HepG2 (cell line): ENCODE results near the gene VPS4A. TPM values are rescaled to one million over a fixed set of nuclear protein-coding genes. Genes with fewer than 3 reads are reported as not detected.
A peak's percentile ranks its signal among the peaks of the same experiment; 100 is the strongest.

Experiments used
- ATAC-seq: fragments of 200-7000 bp; cut with Tn5 transposase; 3 replicates; pipeline ENCODE4 v1.9.1; 2020; ENCODE audit warnings: mild to moderate bottlenecking, moderate library complexity
- BruUV-seq: library from RNA; stranded (reverse); fragments of 400-500 nt; replicated peaks from 2 replicates; lab custom pipeline; 2021; lab: Mats Ljungman, UMichigan
- CTCF ChIA-PET: fragments of 300-600 bp; formaldehyde crosslinking; extraction: SDS; loops from one replicate; lab custom pipeline; 2021; ENCODE audit warnings: low total read pairs, inconsistent platforms, low intra/inter-chr PET ratio; lab: Yijun Ruan, JAX
- POLR2A ChIA-PET: fragments of 350-600 bp; sonication (Branson Sonifier 250); formaldehyde crosslinking; loops from one replicate; lab custom pipeline; 2020; ENCODE audit warnings: antibody characterized with exemption, inconsistent platforms; lab: Yijun Ruan, JAX
- DNase-seq: peaks from one replicate; pipeline ENCODE4 v3.0.0-alpha.2; 2015; ENCODE audit warnings: low spot score
- FAIRE-seq: peaks from 3 replicates; lab custom pipeline; 2011; peaks lifted over from hg19 to GRCh38; lab: Jason Lieb, UNC
- H2AFZ ChIP-seq: one replicate; pipeline ENCODE4 v1.6.1; 2011; ENCODE audit warnings: low read length, inconsistent platforms
- H3K27ac ChIP-seq: fragments of 300-600 bp; 3 replicates; pipeline ENCODE4 v1.8.0; 2011; ENCODE audit warnings: mixed run types, mild to moderate bottlenecking, mixed read lengths, low read length, inconsistent platforms; ENCODE audit not compliant: insufficient read depth; ENCODE audit errors: extremely low read length
- H3K27me3 ChIP-seq, 2 experiments: fragments of 200-600 bp in 1 of 2; 2 replicates in 1 of 2; 3 replicates in 1 of 2; pipeline versions ENCODE4 v1.6.0 to v1.8.0; 2011; ENCODE audit warnings: low read length in 2 of 2, mild to moderate bottlenecking in 2 of 2, moderate library complexity in 2 of 2, inconsistent platforms in 1 of 2; ENCODE audit not compliant: insufficient read depth in 2 of 2, control insufficient read depth in 1 of 2
- H3K36me3 ChIP-seq, 2 experiments: fragments of 200-600 bp in 1 of 2; replicated peaks in 1 of 2; 2 replicates in 1 of 2; 3 replicates in 1 of 2; pipeline versions ENCODE4 v1.5.1 to v1.8.0; 2011; ENCODE audit warnings: low read length in 2 of 2, inconsistent platforms in 1 of 2; ENCODE audit not compliant: insufficient read depth in 2 of 2, control insufficient read depth in 1 of 2
- H3K4me1 ChIP-seq: 2 replicates; pipeline ENCODE4 v1.5.1; 2012; ENCODE audit warnings: low read length, inconsistent platforms; ENCODE audit not compliant: insufficient read depth
- H3K4me2 ChIP-seq: 2 replicates; pipeline ENCODE4 v1.6.0; 2011; ENCODE audit warnings: low read depth, low read length, inconsistent platforms
- H3K4me3 ChIP-seq, 3 experiments: fragments of 200-600 bp in 1 of 3; sonication (generic), shearing (Covaris generic) in 1 of 3; replicated peaks in 1 of 3; 2 replicates each; pipeline ENCODE4 v1.5.1; 2011 to 2016; ENCODE audit warnings: low read length in 3 of 3, inconsistent platforms in 2 of 3, low read depth in 2 of 3, mild to moderate bottlenecking in 2 of 3, control low read depth in 1 of 3, mixed read lengths in 1 of 3; ENCODE audit not compliant: insufficient read depth in 1 of 3
- H3K79me2 ChIP-seq: one replicate; pipeline ENCODE4 v1.6.1; 2011; ENCODE audit warnings: low read length, inconsistent platforms; ENCODE audit not compliant: insufficient read depth
- H3K9ac ChIP-seq: 2 replicates; pipeline ENCODE4 v1.6.0; 2011; ENCODE audit warnings: mild to moderate bottlenecking, low read depth, low read length, inconsistent platforms; ENCODE audit not compliant: insufficient read depth
- H3K9me3 ChIP-seq: 2 replicates; pipeline ENCODE4 v1.5.1; 2012; ENCODE audit warnings: mild to moderate bottlenecking, low read length
- H4K20me1 ChIP-seq: 2 replicates; pipeline ENCODE4 v1.6.0; 2011; ENCODE audit warnings: inconsistent platforms, mild to moderate bottlenecking, low read length, moderate library complexity; ENCODE audit not compliant: insufficient read depth
- ESRRA ChIP-seq: sonication (generic); formaldehyde crosslinking; IDR thresholded peaks from 2 replicates; pipeline ENCODE4 v1.5.1; 2020; ENCODE audit warnings: mild to moderate bottlenecking, low read depth, missing genetic modification reagents
- KLF9 ChIP-seq: IDR thresholded peaks from 2 replicates; pipeline ENCODE4 v1.6.1; 2016; ENCODE audit warnings: low read depth
- NONO ChIP-seq, 2 experiments: fragments of 450-650 bp in 1 of 2; sonication (generic) in 1 of 2; formaldehyde crosslinking in 1 of 2; IDR thresholded peaks in 1 of 2; conservative IDR thresholded peaks in 1 of 2; 2 replicates each; pipeline versions ENCODE4 v1.6.1 to v1.8.0; 2017 to 2022; ENCODE audit warnings: mild to moderate bottlenecking in 1 of 2, missing genetic modification reagents in 1 of 2, moderate library complexity in 1 of 2
- RARA ChIP-seq: IDR thresholded peaks from 2 replicates; pipeline ENCODE4 v1.6.1; 2016; ENCODE audit warnings: missing genetic modification reagents, missing compliant biosample characterization
- RXRA ChIP-seq: sonication (generic); formaldehyde crosslinking; IDR thresholded peaks from 2 replicates; pipeline ENCODE4 v1.5.1; 2020; ENCODE audit warnings: missing genetic modification reagents
- RXRB ChIP-seq: IDR thresholded peaks from 2 replicates; pipeline ENCODE4 v1.6.1; 2016; ENCODE audit warnings: borderline replicate concordance, missing genetic modification reagents, missing compliant biosample characterization
- SAP130 ChIP-seq: IDR thresholded peaks from 2 replicates; pipeline ENCODE4 v1.6.1; 2016; ENCODE audit warnings: low read depth
- TFAP4 ChIP-seq: sonication (generic); IDR thresholded peaks from 2 replicates; pipeline ENCODE4 v1.6.1; 2016; ENCODE audit warnings: low read depth, borderline replicate concordance
- ZNF12 ChIP-seq: sonication (generic); formaldehyde crosslinking; IDR thresholded peaks from 2 replicates; pipeline ENCODE4 v1.5.0; 2020; ENCODE audit warnings: missing genetic modification reagents
- ZNF260 ChIP-seq: sonication (generic); formaldehyde crosslinking; IDR thresholded peaks from 2 replicates; pipeline ENCODE4 v1.4.0; 2020; ENCODE audit warnings: missing genetic modification reagents, low read depth, mild to moderate bottlenecking, borderline replicate concordance
- ZNF552 ChIP-seq: sonication (generic); formaldehyde crosslinking; IDR thresholded peaks from 2 replicates; pipeline ENCODE4 v1.9.0; 2022; ENCODE audit warnings: missing genetic modification reagents, mild to moderate bottlenecking, borderline replicate concordance
- ZNF574 ChIP-seq: sonication (generic); formaldehyde crosslinking; IDR thresholded peaks from 2 replicates; pipeline ENCODE4 v1.4.0; 2020; ENCODE audit warnings: missing genetic modification reagents
- WGBS: methylation state at CpG from one replicate; pipeline ENCODE4 v1.1.6; 2017; ENCODE audit warnings: low lambda C conversion rate; 5-methylcytosine and 5-hydroxymethylcytosine counted together
- in situ Hi-C: cut with HindIII; loops from 2 replicates; pipeline ENCODE4 v1.10.0; 2017; ENCODE audit warnings: low pct_unique_long_range_greater_than_20kb; ENCODE audit not compliant: extremely low pct_ligation_motif_present
- intact Hi-C: fragments of 100-400 bp; cut with micrococcal nuclease; formaldehyde crosslinking; loops from one replicate; pipeline ENCODE4 v1.10.0; 2022; ENCODE audit not compliant: unreplicated experiment
- polyA plus RNA-seq, 8 experiments: library from polyadenylated mRNA; depleted of rRNA in 3 of 8; stranded (reverse) in 7 of 8; unstranded in 1 of 8; fragments of >200 nt; fragmentation: Illumina TruSeq in 4 of 8; extraction: Trizol in 4 of 8; gene quantifications; 2 replicates each; pipeline versions ENCODE4 v1.2.1 to v1.2.3, GENCODE V29; 2011 to 2016; ENCODE audit warnings: low read depth in 4 of 8, missing spikeins in 1 of 8, mixed read lengths in 1 of 8; ENCODE audit not compliant: insufficient read depth in 1 of 8
- total RNA-seq, 5 experiments: library from RNA; depleted of rRNA; stranded (reverse); fragments of >200 nt; fragmentation: Illumina TruSeq; extraction: Trizol; gene quantifications; 2 replicates each; pipeline ENCODE4 v1.2.3, GENCODE V29; 2016; ENCODE audit warnings: low read depth in 1 of 5
- TF ChIP-seq, protein P1 (sequence below): sonication (generic); formaldehyde crosslinking; IDR thresholded peaks from 2 replicates; pipeline ENCODE4 v1.5.0; 2020; ENCODE audit warnings: missing genetic modification reagents, mild to moderate bottlenecking, borderline replicate concordance
- TF ChIP-seq, protein P2 (sequence below): sonication (generic); formaldehyde crosslinking; IDR thresholded peaks from 2 replicates; pipeline ENCODE4 v1.4.0; 2020; ENCODE audit warnings: missing genetic modification reagents, borderline replicate concordance

Gene VPS4A
- total and polyA plus RNA-seq, 2 of the 13 experiments (the other 11 are each of a cell fraction or from before 2014, with no cell fraction given): 13.2 to 27.9 TPM

DNA sequence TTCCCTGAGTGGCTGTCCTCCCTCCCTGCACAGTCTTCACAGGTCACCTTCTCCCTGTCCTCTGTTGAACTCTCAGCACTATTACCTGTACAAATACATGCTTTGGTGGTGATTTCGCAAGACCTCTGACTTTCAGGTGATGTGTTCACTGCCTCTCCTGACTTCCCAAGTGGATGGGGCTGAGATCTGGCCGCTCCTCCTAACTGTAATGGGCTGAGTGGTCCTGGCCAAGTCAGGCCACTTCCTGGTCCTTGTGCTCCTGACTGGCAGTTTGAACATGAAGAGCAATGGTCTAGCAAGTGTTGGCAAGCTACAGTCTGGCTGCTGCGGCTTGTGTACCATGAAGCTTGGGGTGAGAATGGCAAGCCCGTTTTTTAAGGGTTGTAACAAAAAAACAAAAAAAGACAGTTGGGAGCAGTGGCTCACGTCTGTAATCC is 52.1 kb downstream of the VPS4A start:
- no TSS peak for BruUV-seq
- 0 out of 2 replicates have a peak, but pooled peaks have one; percentile 40 for TF ChIP-seq ESRRA
- TF ChIP-seq, protein P1, sequence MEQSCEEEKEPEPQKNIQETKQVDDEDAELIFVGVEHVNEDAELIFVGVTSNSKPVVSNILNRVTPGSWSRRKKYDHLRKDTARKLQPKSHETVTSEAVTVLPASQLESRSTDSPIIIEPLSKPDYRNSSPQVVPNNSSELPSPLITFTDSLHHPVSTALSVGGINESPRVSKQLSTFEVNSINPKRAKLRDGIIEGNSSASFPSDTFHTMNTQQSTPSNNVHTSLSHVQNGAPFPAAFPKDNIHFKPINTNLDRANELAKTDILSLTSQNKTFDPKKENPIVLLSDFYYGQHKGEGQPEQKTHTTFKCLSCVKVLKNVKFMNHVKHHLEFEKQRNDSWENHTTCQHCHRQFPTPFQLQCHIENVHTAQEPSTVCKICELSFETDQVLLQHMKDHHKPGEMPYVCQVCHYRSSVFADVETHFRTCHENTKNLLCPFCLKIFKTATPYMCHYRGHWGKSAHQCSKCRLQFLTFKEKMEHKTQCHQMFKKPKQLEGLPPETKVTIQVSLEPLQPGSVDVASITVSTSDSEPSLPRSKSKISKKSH (CRISPR knock-in tag): 0 out of 2 replicates have a peak, but pooled peaks have one; percentile 66
- 0 out of 2 replicates have a peak, but pooled peaks have one; percentile 11 for TF ChIP-seq TFAP4
- peak; percentile 29; the same call in 1 of the 2 replicates for TF ChIP-seq ZNF574 (CRISPR knock-in tag)
- peak; percentile 55 for TF ChIP-seq RXRB (CRISPR knock-in tag)
- TF ChIP-seq RXRA: peak; percentile 72; the same call in 1 of the 2 replicates
- TF ChIP-seq KLF9 (CRISPR knock-in tag): no peak
- TF ChIP-seq SAP130 (CRISPR knock-in tag): peak; percentile 24; the same call in 1 of the 2 replicates
- peak; percentile 63; the same call in 1 of the 2 replicates for TF ChIP-seq ZNF12
- TF ChIP-seq ZNF552 (CRISPR knock-in tag): no peak
- TF ChIP-seq, protein P2, sequence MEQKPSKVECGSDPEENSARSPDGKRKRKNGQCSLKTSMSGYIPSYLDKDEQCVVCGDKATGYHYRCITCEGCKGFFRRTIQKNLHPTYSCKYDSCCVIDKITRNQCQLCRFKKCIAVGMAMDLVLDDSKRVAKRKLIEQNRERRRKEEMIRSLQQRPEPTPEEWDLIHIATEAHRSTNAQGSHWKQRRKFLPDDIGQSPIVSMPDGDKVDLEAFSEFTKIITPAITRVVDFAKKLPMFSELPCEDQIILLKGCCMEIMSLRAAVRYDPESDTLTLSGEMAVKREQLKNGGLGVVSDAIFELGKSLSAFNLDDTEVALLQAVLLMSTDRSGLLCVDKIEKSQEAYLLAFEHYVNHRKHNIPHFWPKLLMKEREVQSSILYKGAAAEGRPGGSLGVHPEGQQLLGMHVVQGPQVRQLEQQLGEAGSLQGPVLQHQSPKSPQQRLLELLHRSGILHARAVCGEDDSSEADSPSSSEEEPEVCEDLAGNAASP (CRISPR knock-in tag): peak; percentile 94; the same call in 1 of the 2 replicates
- no peak for TF ChIP-seq NONO (IDR thresholded peaks at IDR 0.05)
- TF ChIP-seq NONO (CRISPR knock-in tag; conservative IDR thresholded peaks at IDR 0.05): peak; percentile 45; the same call in 1 of the 2 replicates
- TF ChIP-seq RARA (CRISPR knock-in tag): 0 out of 2 replicates have a peak, but pooled peaks have one; percentile 15
- TF ChIP-seq ZNF260 (CRISPR knock-in tag): no peak

More for the DNA sequence above, 52.1 kb downstream of the VPS4A start:
- ChIA-PET POLR2A (interaction anchor here (1.3 kb wide), 1 partner anchor 13 kb away, joined by 4 read pairs; no protein-coding TSS in a partner anchor), CTCF (no interaction called here)
- in situ Hi-C loops (no loop called here), intact Hi-C loops (no loop called here)
- WGBS: 85% methylated on average over 5 of the region's 5 CpGs
- Histone ChIP-seq H2AFZ (no peak overlapping the region), H3K27me3 (no peaks in the 10 kb centered on the region), H3K27ac (no peak overlapping the region), H4K20me1 (no peaks in the 10 kb centered on the region), H3K9ac (no peak overlapping the region), H3K4me2 (no peak overlapping the region), H3K36me3 (peaks cover 24 to 33% of the 10 kb centered on the region in 2 experiments), H3K9me3 (no peaks in the 10 kb centered on the region), H3K79me2 (no peaks in the 10 kb centered on the region), H3K4me1 (peaks cover 16% of the 10 kb centered on the region), H3K4me3 (no peak overlapping the region)
- ATAC-seq (peak; percentile 36), FAIRE-seq (no peak), DNase-seq (peak; percentile 34)
